CD4-positive, CD25-positive, alpha-beta regulatory T cell (primary cell): ENCODE data around the gene HAND1. TPM values are rescaled to one million over a fixed set of nuclear protein-coding genes. Genes with fewer than 3 reads are reported as not detected.

Experiments
- ATAC-seq, 2 donors: fragments of 150-1000 bp; cut with Tn5 transposase; one replicate each; pipeline ENCODE4 v1.10.0; 2021; ENCODE audit warnings: low read depth in 2 of 2, moderate number of reproducible peaks in 2 of 2, moderate library complexity in 1 of 2
- DNase-seq, 3 donors: peaks; one replicate each; pipeline versions ENCODE4 v3.0.0 to v3.0.0-alpha.2; 2012 to 2022; ENCODE audit warnings: mixed read lengths in 1 of 3
- H3K27ac ChIP-seq: one replicate; pipeline ENCODE4 v1.7.0; 2013; ENCODE audit warnings: mild to moderate bottlenecking, low read length; ENCODE audit not compliant: insufficient read depth, poor library complexity, severe bottlenecking
- H3K27me3 ChIP-seq: one replicate; pipeline ENCODE4 v1.7.0; 2013; ENCODE audit warnings: low read length; ENCODE audit not compliant: control insufficient read depth, insufficient read depth
- H3K36me3 ChIP-seq: one replicate; pipeline ENCODE4 v1.7.0; 2013; ENCODE audit warnings: mild to moderate bottlenecking, low read length, moderate library complexity; ENCODE audit not compliant: control insufficient read depth, insufficient read depth
- H3K4me1 ChIP-seq: 2 replicates; pipeline ENCODE4 v1.7.0; 2013; ENCODE audit warnings: mild to moderate bottlenecking, low read length; ENCODE audit not compliant: insufficient read depth, control insufficient read depth, poor library complexity, severe bottlenecking
- H3K4me3 ChIP-seq: one replicate; pipeline ENCODE4 v1.7.0; 2013; ENCODE audit warnings: low read depth, mild to moderate bottlenecking, low read length, moderate library complexity
- H3K9me3 ChIP-seq, 2 experiments: 1 replicate in 1 of 2; 2 replicates in 1 of 2; pipeline ENCODE4 v1.7.0; 2013; ENCODE audit warnings: low read length in 2 of 2, mild to moderate bottlenecking in 1 of 2, moderate library complexity in 1 of 2; ENCODE audit not compliant: control insufficient read depth in 2 of 2
- H3K27ac Mint-ChIP-seq, 3 donors: one replicate each; pipeline ENCODE4 v1.8.0; 2020 to 2022; ENCODE audit warnings: mild to moderate bottlenecking in 3 of 3, mixed read lengths in 3 of 3, moderate library complexity in 2 of 3
- H3K27me3 Mint-ChIP-seq: one replicate; pipeline ENCODE4 v1.8.0; 2022; ENCODE audit warnings: mild to moderate bottlenecking, mixed read lengths
- H3K36me3 Mint-ChIP-seq: one replicate; pipeline ENCODE4 v1.8.0; 2020; ENCODE audit warnings: mixed read lengths
- H3K4me1 Mint-ChIP-seq, 4 donors: one replicate each; pipeline ENCODE4 v1.8.0; 2020 to 2022; ENCODE audit warnings: mixed read lengths in 4 of 4, mild to moderate bottlenecking in 1 of 4
- H3K4me3 Mint-ChIP-seq, 4 donors: one replicate each; pipeline ENCODE4 v1.8.0; 2020 to 2022; ENCODE audit warnings: mild to moderate bottlenecking in 4 of 4, mixed read lengths in 4 of 4, moderate library complexity in 3 of 4
- H3K9me3 Mint-ChIP-seq, 7 donors: one replicate each; pipeline ENCODE4 v1.8.0; 2020 to 2022; ENCODE audit warnings: mixed read lengths in 7 of 7, mild to moderate bottlenecking in 3 of 7, moderate library complexity in 2 of 7
- polyA plus RNA-seq, 4 donors: library from polyadenylated mRNA; unstranded; fragments of 300-500 nt; fragmentation: Illumina TruSeq; gene quantifications; one replicate each; pipeline ENCODE4 v1.2.3, GENCODE V29; 2021
- total RNA-seq: library from RNA; stranded (reverse); gene quantifications from one replicate; pipeline ENCODE4 v1.2.3, GENCODE V29; 2022

Gene HAND1
- total and polyA plus RNA-seq, 5 donors from 2014 or later = not detected

DNA sequence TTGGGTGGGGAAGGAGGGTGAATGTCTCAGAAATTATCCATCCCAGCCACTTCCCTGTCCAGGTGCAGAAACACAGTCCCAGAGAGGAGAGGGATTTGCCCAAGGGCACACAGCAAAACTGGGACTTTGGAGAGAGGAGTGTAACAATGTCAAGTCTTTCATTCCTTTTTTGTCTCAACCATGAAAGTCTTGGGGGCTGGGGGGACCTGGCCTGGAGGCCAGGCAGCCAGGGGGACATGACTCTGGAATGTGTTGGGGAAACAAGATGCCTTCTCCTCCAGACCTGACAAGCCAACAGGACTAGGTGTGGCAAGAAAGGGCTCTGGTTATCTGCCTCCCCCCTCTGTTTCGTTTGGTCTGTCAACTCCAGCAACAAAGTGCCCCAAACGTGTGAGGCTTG is 13.9 kb upstream of the HAND1 start:
- Histone ChIP-seq H3K4me3 (no peak overlapping the region), H3K4me1 (no peaks in the 10 kb centered on the region), H3K27me3 (peaks cover 26% of the 10 kb centered on the region), H3K36me3 (no peaks in the 10 kb centered on the region), H3K9me3 (no peaks in the 10 kb centered on the region), H3K27ac (no peak overlapping the region)
- H3K27ac Mint-ChIP-seq = no peak overlapping the region
- no peaks in the 10 kb centered on the region for H3K36me3 Mint-ChIP-seq
- DNase-seq (no peak), ATAC-seq (no peak)
- H3K4me3 Mint-ChIP-seq = no peak overlapping the region
- no peaks in the 10 kb centered on the region for H3K9me3 Mint-ChIP-seq
- peaks cover 44% of the 10 kb centered on the region for H3K27me3 Mint-ChIP-seq
- peaks cover 0 to 5% (median 0%) of the 10 kb centered on the region in 4 donors for H3K4me1 Mint-ChIP-seq

DNA sequence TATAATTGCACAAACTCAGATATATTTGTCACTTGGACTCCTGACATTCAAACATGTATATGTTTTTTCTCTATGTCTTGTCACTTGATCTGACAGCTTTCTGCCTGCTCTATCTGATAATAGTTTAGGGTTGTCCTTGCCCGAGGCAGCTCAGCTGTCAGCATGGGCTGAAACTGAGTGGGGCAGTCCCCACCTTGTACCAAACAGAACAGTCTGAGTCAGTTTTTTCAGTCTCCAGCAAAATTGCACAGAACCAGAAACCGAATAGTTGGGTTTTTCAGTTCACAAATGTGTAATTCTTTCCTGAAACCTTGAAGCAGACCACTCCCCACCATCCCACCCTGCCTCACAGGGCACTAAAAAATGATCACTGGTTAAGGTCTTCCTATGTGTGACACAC is 9.5 kb upstream of the HAND1 start:
- Histone ChIP-seq H3K4me1 (peaks cover 7% of the 10 kb centered on the region), H3K4me3 (no peak overlapping the region), H3K9me3 (no peaks in the 10 kb centered on the region), H3K27ac (no peak overlapping the region), H3K27me3 (peaks cover 47% of the 10 kb centered on the region), H3K36me3 (no peaks in the 10 kb centered on the region)
- DNase-seq (peak in 1 of 3 donors; percentile 34), ATAC-seq (no peak)
- Mint-ChIP-seq H3K36me3 (no peaks in the 10 kb centered on the region), H3K4me3 (no peak overlapping the region), H3K9me3 (peaks cover 0 to 1% (median 0%) of the 10 kb centered on the region in 7 donors), H3K27ac (no peak overlapping the region), H3K27me3 (peaks cover 71% of the 10 kb centered on the region), H3K4me1 (peaks cover 0 to 13% (median 9%) of the 10 kb centered on the region in 4 donors)

DNA sequence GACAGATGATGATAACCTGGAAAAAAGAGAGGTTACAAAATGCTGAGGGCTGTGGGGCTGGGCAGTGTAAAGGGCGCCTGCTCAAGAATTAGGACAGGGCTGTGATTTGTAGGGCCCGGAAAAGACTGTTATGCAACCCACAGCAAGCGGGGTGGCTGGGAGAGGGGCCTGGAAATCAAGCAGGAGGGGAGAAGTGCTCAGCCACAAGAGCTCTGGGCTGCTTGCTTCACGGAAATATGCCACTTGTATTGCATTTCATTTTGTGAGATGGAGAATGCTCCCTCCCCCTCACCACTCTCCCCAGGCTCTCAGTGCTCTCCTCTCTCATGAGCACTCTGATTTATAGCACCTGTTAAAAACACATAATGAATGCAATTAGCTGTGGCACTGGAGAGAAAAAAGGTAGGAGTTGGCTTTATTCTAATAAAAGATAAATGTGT is 8.4 kb upstream of the HAND1 start:
- no peak overlapping the region for H3K4me3 Mint-ChIP-seq

DNA sequence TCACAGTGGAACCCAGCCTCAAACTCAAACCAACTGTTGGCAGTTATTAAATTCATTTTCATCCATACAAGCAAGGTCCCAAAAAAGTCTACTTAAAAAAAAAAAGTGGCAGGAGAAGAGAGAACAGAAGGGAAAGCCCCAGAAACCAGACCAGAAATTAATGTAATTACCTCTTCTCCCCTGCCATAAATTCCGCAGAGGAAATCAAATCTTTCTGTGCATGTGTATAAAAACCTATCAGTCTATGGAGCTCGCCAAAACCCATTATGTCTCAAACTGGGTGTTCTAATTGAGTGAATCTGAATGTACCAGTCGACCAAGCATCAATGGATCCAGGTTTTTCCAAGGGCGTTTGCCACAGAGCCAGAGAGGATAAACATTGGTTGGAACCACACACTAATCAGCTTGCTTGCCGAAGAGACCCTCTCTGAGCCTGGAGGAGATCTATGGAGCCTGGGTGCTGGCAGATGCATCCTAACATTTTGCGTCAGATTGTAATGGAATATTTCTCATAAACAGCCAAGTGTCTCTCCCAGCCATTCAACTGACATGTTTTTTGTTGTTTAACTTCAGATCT is 7.9 kb upstream of the HAND1 start:
- H3K4me1 ChIP-seq = peaks cover 9% of the 10 kb centered on the region
- ATAC-seq (no peak), DNase-seq (no peak)
- H3K36me3 Mint-ChIP-seq = no peaks in the 10 kb centered on the region
- H3K27ac Mint-ChIP-seq = no peak overlapping the region
- H3K27me3 ChIP-seq = peaks cover 61% of the 10 kb centered on the region
- H3K9me3 Mint-ChIP-seq = peaks cover 0 to 1% (median 0%) of the 10 kb centered on the region in 7 donors
- no peak overlapping the region for H3K4me3 ChIP-seq
- peaks cover 0 to 13% (median 9%) of the 10 kb centered on the region in 4 donors for H3K4me1 Mint-ChIP-seq
- H3K4me3 Mint-ChIP-seq = no peak overlapping the region
- no peaks in the 10 kb centered on the region for H3K36me3 ChIP-seq
- no peaks in the 10 kb centered on the region for H3K9me3 ChIP-seq
- H3K27ac ChIP-seq = no peak overlapping the region
- peaks cover 82% of the 10 kb centered on the region for H3K27me3 Mint-ChIP-seq

More for the DNA sequence above, 8.4 kb upstream of the HAND1 start:
- Histone ChIP-seq H3K4me3 (no peak overlapping the region), H3K4me1 (peaks cover 9% of the 10 kb centered on the region), H3K27ac (no peak overlapping the region), H3K36me3 (no peaks in the 10 kb centered on the region), H3K9me3 (no peaks in the 10 kb centered on the region), H3K27me3 (peaks cover 56% of the 10 kb centered on the region)
- ATAC-seq = no peak
- peaks cover 0 to 13% (median 9%) of the 10 kb centered on the region in 4 donors for H3K4me1 Mint-ChIP-seq
- no peaks in the 10 kb centered on the region for H3K36me3 Mint-ChIP-seq
- no peak for DNase-seq
- peaks cover 77% of the 10 kb centered on the region for H3K27me3 Mint-ChIP-seq
- peaks cover 0 to 1% (median 0%) of the 10 kb centered on the region in 7 donors for H3K9me3 Mint-ChIP-seq
- H3K27ac Mint-ChIP-seq = no peak overlapping the region

DNA sequence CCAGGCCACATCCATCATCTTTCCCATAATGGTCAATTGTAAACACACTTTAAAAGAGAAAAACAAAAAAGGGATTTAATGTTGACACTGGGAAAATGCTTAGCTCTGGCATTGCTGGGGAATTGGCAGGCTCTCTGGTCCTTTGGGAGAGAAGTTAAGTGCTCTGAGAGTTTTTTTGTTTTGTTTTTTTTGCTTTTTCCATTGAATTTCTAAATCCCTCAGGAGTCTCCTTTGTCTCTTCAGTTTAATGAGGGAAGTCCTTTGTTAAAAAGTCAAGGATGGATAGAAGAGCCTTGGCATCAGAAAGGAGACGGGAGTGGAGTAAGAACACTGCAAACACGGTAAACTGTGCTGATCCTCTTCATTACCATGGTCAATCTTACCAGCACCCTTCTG is 7.1 kb upstream of the HAND1 start:
- ATAC-seq = no peak
- no peak for DNase-seq
- Histone ChIP-seq H3K9me3 (no peaks in the 10 kb centered on the region), H3K36me3 (no peaks in the 10 kb centered on the region), H3K27ac (no peak overlapping the region), H3K27me3 (peaks cover 66% of the 10 kb centered on the region), H3K4me1 (peaks cover 9% of the 10 kb centered on the region), H3K4me3 (no peak overlapping the region)
- no peaks in the 10 kb centered on the region for H3K36me3 Mint-ChIP-seq
- H3K27ac Mint-ChIP-seq = no peak overlapping the region
- peaks cover 86% of the 10 kb centered on the region for H3K27me3 Mint-ChIP-seq
- H3K4me1 Mint-ChIP-seq = peaks cover 0 to 15% (median 11%) of the 10 kb centered on the region in 4 donors
- H3K4me3 Mint-ChIP-seq = no peak overlapping the region
- H3K9me3 Mint-ChIP-seq = peaks cover 0 to 4% (median 0%) of the 10 kb centered on the region in 7 donors

DNA sequence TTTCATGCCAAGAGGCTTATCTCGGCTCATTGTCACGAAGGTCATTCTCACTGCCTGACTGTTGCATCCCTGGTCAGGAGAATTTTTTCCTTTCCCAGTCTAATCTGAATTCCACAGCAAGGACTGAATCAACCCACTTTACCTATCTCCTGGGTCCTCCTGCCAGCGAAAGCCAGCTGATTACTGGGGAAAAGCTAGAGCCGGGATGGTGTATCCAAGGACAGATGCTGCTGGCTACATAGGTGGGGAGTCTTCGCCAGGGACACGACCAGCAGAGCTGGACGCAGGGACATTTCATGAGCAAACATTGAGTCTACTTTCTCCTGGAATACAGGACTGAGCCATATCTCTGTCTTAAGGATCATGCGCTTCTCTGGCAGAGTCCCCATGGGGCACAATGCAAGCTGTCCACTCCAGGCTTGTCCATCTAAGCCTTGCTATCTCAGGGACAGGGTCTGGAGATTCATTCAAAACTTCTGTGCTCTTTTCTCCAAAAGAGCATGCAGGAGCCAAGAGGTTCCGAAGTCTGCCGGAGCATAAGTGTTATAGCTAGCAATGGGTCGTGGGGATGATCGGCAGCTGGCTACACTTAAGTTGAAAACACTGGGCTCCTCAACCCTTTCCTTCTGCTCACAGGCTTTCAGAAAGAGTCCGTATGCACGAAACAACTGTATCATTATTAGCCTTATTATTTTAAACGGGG is 6.5 kb upstream of the HAND1 start:
- Mint-ChIP-seq H3K27me3 (peaks cover 88% of the 10 kb centered on the region), H3K4me1 (peaks cover 0 to 18% (median 12%) of the 10 kb centered on the region in 4 donors), H3K36me3 (no peaks in the 10 kb centered on the region), H3K4me3 (no peak overlapping the region), H3K9me3 (peaks cover 0 to 4% (median 0%) of the 10 kb centered on the region in 7 donors), H3K27ac (no peak overlapping the region)
- Histone ChIP-seq H3K4me3 (no peak overlapping the region), H3K4me1 (peaks cover 12% of the 10 kb centered on the region), H3K9me3 (no peaks in the 10 kb centered on the region), H3K27me3 (peaks cover 67% of the 10 kb centered on the region), H3K36me3 (no peaks in the 10 kb centered on the region), H3K27ac (no peak overlapping the region)
- DNase-seq = no peak
- no peak for ATAC-seq

DNA sequence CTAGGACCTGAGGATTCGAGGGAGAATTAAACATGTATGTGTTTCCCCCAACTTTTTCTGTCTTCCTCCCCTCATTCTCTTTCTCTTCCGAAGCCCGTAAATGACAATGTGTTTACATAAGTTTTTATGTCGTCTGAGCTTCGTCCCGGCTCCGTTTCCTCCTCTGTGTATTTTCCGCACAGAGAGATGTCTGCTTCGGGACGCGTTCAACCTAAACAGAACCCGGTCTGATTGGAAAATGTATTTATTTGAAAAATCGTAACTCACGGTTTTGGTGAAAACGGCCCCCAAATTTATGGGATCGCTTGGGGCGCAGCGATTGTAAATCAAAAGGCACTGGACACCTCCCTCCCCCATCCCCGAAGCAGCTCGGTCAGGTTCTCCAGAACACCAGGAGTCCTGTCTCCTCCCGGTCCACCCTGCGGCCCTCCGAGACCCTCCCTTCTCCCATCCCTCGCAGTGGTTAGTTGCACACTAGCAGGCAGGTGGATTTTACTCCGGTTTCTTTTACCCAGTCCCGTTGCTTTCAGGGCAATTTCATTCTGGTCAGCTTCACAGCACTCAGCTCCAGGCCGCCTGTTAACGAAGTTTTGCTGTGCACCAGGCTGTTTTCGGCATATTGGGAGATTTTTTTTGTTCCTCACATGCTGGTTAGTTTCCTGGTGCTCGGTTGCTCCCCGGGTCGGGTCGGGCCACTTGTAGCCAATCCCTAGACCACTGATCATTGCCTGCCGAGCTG is 5.8 kb upstream of the HAND1 start:
- ATAC-seq (no peak), DNase-seq (no peak)
- no peaks in the 10 kb centered on the region for H3K36me3 ChIP-seq
- H3K4me1 Mint-ChIP-seq = peaks cover 0 to 24% (median 14%) of the 10 kb centered on the region in 4 donors
- H3K27ac Mint-ChIP-seq = no peak overlapping the region
- peak overlapping the region in 1 of 4 donors; percentile 26 for H3K4me3 Mint-ChIP-seq
- H3K27me3 ChIP-seq = peaks cover 68% of the 10 kb centered on the region
- H3K9me3 Mint-ChIP-seq = peaks cover 0 to 6% (median 0%) of the 10 kb centered on the region in 7 donors
- H3K27me3 Mint-ChIP-seq = peaks cover 91% of the 10 kb centered on the region
- peaks cover 19% of the 10 kb centered on the region for H3K4me1 ChIP-seq
- no peaks in the 10 kb centered on the region for H3K36me3 Mint-ChIP-seq
- no peaks in the 10 kb centered on the region for H3K9me3 ChIP-seq
- H3K4me3 ChIP-seq = no peak overlapping the region
- H3K27ac ChIP-seq = no peak overlapping the region
